GM19043 (cell line): ENCODE results near the gene KRT39.
"Not testable (repeated sequence)": the region's sequence is repeated elsewhere in the genome, so short reads cannot be mapped to it uniquely, and the experiment has no call there.

Source experiments
- ATAC-seq: cut with Tn5 transposase; IDR thresholded peaks from one replicate; pipeline ENCODE4 v1.9.1; 2021; ENCODE audit warnings: low read depth; ENCODE audit not compliant: unreplicated experiment

KRT39 gene

DNA sequence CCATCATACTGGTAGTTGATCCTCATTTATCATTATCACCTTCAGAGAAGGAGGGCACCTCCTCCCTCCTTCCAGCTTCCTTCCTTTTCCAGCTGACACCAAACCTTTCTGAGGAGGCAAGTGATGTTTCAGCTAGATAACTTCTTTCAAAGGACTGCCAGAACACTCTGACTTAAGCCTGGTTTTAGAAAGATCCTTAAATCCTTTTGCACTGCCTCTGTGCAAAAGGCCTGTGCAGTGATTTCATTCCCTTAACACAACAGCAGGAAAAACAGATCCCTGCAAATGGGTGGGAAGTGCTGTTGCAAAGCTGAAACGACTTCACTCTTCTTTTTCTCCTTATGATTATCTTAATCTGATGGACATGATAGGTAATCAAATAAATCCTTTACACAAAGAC is 22.2 kb downstream of the KRT39 start:
- no peak for ATAC-seq

DNA sequence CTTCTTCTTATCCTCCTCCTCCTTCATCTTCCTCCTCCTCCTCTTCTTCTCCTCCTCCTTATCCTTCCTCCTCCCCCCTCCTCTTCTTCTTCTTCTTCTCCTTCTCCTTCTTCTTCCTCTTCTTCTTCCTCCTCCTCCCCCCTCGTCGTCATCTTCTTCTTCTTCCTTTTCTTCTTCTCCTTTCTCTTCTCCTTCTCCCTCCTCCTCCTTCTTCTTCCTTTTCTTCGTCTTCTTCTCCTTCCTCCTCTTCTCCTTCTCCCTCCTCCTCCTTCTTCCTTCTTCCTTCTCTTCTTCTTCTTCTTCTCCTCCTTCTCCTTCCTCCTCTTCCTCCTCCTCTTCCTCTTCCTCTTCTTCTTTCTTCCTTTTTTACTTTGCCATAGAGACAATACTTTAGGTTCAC is 24.2 kb downstream of the KRT39 start:
- ATAC-seq = no peak

DNA sequence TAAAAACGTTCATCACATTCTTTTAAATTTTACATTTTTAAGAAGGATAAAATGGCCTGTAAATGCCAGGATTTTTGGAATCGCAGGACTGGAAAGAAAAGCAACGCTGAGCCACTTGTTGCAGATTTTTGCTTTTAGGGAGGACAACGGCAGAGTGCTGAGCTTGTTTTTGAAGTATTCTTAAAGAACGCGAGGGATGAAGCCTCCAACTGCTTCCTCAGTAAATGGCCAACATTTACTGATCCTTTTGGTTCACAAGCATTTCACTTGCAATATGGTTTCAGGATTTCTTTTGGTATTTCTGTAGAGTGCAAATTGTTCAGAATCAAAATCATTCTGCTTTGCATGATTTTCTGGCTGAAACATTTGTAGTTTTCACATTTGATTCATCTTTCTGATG is 26.5 kb downstream of the KRT39 start:
- no peak for ATAC-seq

DNA sequence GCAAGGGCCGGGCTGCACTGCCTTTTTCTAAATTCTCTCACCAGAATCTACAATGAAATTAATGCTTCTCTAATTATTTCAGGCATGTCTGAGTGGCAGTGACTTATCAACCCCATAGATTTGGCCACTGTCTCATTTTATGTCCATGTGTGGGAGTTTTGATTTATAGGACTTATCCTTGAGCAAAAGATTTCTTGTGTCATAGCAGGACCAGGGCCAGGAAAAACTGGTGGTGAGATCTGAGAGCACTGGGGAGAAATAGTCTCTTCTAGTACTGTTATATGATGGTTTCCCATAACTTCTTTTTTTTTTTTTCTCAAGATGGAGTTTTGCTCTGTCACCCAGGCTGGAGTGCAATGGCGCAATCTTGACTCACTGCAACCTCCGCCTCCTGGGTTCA is 27.8 kb downstream of the KRT39 start:
- no peak for ATAC-seq

DNA sequence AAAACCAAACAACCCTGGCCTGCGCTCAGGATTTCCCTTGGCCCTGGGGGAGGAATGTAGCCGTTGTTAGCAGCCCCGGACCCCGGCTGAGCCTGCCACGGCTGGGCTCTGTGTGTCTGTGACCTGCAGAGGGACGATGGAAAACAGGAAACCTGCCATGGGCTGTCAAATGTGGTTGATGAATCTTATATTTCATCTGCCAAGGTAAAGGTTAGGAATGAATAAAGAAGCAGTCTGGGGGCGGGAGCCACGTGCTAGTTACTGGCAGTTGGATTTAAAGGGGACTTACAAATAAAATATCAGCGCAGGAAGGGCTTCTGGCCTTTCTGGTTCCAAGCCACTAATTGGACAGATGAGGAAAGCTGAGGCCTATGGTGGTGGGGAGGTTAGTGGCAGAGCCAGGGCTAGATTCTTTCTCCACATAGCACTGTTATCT is 29.3 kb downstream of the KRT39 start, which contains the start of gene KRT23:
Gene KRT23, minus strand, starts transcription at position 263 of the 436 bp plus-strand sequence. CDS start 1,043 bp downstream, outside the sequence.
- no peak for ATAC-seq

DNA sequence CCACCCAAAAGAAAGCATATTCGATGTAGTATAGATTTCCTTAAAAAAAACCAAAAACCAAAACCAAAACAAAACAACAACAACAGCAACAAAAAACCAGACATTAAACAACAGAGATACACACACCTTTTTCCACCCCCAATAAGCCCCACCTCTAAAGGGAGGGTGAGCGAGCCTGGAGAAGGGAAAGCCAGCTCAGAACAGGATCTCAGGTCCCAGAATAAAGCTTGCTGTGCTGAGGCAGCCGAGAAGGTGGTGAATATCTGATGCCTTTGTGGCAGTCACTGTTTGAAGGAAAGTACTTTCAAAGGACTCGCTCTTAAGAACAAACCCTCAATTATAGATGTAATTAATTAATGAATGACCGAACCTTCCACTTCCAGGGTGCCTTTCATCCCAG is 29.8 kb downstream of the KRT39 start:
- ATAC-seq = no peak

DNA sequence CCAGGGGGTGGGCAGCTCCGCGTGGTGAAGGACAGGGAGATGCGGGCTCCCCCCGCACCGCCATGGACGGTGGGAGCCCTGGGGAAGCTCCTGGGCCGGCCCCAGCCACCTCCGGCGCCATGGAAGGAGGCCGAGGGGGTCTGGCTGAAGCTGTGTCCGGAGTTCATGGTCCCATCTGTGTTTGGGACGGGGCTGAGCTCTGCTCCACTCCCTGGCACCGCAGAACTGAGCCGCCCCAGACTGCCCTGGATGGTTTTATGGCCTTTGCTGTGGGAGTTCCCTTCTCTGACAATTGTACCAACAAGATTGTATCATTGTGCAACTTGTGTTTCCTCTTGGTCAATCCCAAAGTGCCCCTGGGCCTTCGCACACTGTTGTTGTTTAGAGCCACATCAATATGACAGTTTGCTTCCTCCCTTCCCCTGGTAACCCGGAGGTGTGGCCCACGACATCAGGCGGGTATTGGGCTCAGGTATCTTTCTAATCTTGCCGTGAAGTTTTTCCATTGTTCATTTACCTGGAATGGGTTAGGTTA is 30.2 kb downstream of the KRT39 start:
- ATAC-seq = no peak

DNA sequence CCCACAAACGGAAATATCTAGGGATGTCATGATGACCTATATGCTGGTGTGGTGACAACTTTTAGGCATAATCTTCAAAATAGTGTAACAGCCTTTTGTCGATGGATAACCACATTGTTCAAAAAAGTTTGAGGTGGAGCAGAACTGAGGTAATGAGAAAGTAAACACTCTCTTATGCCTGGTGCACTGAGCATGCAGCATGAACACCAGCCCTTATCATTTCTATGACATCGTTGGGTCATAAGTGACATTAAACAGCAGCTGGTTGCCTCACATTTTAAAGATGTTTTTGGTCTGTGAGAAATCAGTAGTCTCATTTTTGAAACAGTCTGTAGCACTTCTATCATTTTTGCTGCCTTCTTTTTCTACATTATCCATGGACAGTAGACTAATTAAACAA is 31.1 kb downstream of the KRT39 start:
- no peak for ATAC-seq

DNA sequence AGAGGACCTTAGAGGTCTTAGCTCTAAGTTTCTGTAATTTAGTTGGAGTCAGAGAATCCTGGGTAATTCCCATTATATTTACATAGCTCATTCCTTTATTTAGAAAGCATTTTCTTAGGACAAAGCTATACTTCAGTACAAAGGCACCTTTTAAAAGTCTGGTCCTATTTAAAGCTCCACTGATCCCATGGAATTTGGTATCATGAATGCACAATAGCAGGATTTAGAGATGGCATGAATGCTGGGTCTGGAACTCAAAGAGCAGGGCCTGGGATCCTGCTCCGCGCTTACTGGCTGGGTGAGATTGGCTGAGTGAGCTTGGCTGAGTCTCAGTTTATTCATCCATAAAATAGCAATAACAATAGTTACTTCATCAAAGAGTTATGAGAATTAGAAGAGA is 34.1 kb downstream of the KRT39 start:
- no peak for ATAC-seq

DNA sequence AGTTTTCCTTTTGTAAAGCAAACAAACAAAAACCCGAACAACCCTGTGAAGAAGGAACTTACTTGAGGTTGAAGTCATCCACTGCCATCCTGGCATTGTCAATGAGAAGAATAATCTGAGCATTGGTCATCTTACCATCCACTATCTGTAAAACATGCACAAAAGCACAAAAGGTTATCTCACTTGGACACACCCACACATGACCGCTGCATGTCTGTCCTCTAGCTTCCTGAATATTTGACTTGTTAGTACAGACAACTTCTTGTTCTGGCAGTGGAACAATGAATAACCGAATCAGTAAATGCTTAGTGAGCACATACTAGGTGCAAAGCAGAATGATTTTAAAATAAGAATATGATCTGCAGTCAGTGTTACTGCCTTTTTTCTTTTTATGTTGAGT is 35.4 kb downstream of the KRT39 start:
- no peak for ATAC-seq

DNA sequence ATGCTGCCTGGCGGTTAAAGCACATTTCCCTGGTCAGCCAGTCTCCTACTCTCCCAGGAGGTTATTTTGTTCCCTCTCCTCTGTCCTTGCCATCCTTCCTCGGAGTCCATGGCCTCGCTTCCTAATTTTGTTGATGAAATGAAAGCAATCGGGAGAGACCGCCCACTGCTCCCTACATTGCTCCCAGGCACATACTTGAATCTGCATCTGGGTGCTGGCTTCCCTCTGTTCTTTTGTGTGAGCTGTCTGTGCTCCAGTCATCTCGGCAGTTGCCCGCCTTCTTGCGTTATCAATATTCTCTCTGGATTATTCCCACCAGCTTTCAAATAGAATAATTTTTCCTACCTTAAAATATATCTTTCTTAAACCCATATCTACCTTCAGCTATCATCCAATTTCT is 40.4 kb downstream of the KRT39 start:
- ATAC-seq = no peak

DNA sequence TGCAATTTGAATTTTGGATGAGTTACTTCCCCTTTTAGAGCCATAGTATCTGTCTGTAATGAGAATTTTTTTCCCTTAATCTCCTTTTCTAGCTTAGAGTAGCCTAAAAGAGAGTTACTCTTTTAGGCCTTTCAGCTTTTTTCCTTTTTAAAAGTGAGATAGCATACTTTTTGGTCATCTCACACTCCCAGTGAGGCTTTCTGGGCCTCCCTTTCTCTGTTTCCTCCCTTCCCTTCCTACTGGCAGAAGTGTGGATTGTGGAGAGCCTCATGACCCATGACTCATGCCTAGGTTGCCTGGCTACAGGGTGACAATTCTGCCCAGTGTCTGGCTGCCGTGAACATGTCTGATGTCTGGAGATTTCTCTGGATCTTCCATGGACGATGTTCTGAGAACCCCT is 44.5 kb downstream of the KRT39 start:
- no peak for ATAC-seq

DNA sequence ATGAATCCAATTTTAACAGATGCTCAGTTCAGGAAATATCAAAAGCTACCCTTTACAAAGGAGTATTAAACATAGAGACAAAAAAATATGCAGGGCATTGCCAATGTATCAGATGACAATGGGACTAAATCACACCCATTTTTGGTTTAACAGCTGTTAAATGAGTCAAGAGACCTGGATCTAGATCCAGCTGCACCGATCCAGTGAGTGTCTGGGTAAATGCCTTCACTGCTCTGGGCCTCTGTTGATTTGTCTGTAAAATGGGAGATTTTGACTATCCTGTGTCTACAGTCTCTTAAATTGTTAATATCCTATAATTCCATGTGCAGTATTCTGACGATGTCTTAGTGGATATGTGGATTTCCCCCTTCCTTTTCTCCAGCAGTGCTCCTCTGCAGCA is 45.7 kb downstream of the KRT39 start:
- no peak for ATAC-seq

DNA sequence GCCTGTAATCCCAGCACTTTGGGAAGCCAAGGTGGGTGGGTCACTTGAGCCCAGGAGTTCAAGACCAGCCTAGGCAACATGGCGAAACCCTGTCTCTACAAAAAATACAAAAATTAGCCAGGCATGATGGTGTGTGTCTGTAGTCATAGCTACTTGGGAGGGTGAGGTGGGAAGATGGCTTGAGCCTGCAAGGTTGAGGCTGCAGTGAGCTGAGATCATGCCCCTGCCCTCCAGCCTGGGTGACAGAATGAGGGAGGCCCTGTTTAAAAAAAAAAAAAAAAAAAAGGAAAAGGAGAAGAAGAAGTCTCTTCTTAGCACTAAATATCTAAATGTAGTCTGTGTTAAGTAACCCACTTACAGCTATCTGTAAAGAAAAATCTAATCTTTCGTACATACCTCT is 49.6 kb downstream of the KRT39 start:
- ATAC-seq = not testable (repeated sequence)

DNA sequence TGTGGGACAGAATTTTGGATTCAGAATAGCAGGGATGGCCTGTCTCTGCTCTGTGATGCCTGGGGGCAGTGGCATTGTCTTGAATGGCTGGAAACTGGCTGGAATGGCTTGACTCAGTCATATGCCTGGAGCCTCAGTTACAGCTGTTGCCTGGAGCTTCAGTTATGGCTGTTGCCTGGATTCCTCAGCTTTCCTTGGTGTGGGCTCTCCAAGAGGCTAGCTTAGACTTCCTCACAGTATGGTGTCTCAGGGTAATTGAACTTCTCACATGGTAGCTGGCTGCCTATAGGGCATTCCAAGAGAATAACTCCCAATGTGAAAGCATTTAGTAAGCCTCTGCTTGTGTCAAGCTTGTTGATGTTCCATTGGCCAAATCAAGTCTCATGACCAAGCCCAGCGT is 50.4 kb downstream of the KRT39 start:
- no peak for ATAC-seq

DNA sequence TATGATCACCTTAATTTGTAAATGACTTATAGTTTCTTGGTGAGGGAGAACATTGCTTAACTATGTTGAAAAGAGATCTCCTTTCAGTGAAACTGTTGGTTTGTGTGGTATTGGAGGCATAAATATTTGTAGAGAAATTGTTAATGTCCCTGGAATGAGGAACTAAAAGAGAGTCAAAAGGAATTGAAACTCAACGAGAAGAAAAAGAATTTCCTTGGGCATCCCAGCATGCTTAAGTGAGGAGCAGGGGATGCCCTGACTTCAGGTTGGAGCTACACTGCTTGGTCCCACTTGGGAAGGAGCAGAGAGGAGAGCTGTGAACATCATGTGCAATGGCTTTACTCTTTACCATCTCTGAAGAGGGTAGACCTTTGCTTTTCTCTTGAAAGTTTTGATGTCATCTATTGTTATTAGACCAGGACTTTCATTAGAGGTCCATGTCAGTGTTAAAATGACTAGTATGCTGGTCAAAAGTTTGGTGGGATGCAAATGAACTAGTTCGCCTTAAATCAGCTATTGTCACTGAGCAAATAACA is 51.0 kb downstream of the KRT39 start:
- no peak for ATAC-seq

DNA sequence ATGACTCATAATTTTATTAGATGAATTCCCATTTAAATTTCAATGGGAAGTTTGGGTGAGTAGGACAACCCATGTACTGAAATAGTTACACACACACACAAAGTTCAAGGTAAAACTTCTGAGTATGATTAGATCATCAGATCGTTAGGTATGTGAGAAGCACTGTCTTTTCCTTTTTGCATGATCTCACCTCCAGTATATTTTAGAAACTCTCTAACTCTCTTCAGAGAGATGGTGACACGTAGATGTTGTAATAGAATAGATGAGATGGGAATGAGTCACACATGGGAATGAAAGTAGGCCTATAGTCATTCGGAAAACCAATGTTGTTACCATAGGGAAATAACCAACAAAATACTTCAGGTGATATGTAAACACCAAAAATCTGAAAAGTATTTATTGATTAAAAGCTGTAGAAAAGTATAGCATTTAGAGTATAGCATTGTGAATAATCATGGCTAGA is 51.5 kb downstream of the KRT39 start:
- ATAC-seq = no peak

DNA sequence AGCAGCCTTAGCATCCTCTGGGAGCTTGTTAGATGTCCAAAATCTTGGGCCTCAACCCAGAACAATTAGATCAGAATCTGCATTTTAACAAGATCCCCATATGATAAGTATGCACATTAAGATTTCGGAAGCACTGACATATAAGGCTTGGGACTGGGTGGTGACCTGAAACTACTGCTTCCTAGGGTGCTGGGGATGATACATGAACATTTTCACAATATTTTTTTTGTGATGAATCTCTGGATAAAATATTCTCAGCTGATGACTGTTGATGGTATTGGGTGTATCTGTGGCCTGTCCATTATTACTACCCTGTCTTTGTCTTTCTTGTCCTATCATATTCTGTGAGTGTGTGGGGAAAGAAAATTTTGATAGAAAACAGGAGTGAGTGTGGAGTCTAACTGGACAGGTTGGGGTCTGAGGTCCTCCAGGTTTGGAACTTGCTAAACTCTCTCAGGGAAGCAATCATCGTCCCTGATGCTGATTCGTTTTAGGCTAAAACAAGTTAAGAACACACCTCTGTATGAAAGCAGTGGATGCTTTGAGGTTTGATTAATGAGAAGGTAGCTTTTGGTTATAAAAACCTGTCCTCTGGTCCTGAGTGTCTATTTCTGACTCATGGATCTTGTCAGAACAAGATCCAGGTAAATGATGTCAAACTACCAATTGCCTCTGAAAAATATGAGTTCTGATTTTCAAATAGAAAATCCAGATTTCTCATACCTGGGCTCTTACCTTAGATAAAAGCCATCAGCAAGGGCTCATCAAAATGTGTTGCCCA is 52.5 kb downstream of the KRT39 start:
- ATAC-seq = no peak

DNA sequence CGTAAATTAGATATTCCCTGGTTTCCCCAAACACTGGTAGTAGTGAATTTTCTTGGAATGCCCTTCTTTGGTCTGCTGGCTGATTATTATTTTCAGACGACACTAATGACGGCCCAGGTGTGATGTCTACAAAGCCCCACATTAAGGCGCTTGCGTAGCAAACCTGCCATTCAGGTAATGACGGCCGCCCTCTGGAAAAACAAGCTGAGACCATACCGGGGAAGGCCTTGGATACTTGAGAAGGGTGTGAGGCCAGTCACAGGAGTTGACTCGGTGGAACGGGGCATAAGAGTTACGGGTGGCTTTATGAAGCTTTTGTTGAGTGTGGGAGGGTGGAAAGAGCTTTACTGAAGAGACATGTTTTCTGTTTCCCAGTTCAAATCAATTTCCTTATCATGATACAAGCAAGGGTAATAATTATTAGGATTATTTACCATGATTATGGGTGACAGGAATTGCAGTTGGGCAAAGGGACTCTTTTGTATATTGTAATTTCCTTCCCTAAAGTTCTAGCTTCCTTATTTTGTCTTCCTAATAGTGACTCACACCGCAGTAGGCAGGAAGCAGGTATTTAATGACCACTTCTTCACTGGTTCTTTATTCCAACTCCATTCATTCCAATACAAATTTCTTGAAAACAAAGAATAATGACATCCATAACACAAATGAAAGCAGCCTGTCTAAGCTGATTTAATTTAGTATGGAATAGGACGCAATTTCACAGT is 54.1 kb downstream of the KRT39 start:
- no peak for ATAC-seq

DNA sequence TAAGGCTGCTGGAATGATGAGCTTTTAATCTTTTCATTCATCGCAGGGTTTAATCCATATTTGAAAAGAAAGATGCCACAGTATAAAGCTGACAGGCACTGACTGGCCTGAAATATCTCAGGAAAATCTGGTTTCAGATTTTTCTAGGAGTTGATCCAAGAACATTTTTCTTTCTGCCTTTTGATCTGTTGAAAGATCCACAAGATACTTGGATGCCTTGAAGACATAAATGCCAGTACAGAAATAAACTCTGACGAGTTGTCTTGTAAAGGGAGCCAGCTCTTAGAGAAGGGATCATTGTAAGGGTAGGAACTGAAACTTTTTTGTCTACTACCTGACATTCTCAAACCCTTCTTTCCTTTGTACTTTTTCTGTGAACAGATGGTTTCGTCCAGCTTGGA is 56.3 kb downstream of the KRT39 start:
- ATAC-seq = no peak

DNA sequence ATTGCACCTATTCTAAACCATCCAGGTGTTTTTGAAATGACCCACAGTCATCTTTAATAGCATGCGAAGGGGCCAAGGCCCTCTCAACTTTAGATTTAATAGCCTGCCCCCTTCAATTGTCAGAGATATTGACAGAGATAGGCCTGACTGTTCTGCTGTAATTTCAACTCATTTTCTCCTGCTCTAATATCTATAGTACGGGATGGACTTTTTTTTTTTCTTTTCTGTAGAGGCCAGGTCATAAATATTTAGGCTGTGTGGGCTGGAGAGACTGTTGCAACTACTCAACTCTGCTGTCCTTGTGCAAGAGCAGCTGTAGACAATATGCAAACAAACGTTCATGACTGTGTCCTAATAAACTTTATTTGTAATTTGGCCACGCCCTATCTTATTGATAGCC is 57.0 kb downstream of the KRT39 start:
- ATAC-seq = no peak
